Spinal cord (tissue), 10 donors: ENCODE results near the gene PCDHA1. TPM values are rescaled to one million over a fixed set of nuclear protein-coding genes. Genes with fewer than 3 reads are reported as not detected.

Experiments used
- DNase-seq, 6 donors: peaks; one replicate each; pipeline versions ENCODE4 v3.0.0 to v3.0.0-alpha.2; 2013 to 2015; ENCODE audit warnings: low spot score in 6 of 6, low read depth in 4 of 6
- H3K27ac ChIP-seq: one replicate; pipeline ENCODE4 v1.5.1; 2013; ENCODE audit warnings: low read depth, low read length, control low read depth
- H3K27me3 ChIP-seq: one replicate; pipeline ENCODE4 v1.6.1; 2013; ENCODE audit warnings: low read length; ENCODE audit not compliant: control insufficient read depth, insufficient read depth
- H3K36me3 ChIP-seq: one replicate; pipeline ENCODE4 v1.6.1; 2013; ENCODE audit warnings: low read length; ENCODE audit not compliant: control insufficient read depth, insufficient read depth
- H3K4me1 ChIP-seq: one replicate; pipeline ENCODE4 v1.6.1; 2013; ENCODE audit warnings: low read length; ENCODE audit not compliant: control insufficient read depth, insufficient read depth
- H3K4me3 ChIP-seq: one replicate; pipeline ENCODE4 v1.5.1; 2013; ENCODE audit warnings: low read depth, low read length, control low read depth
- H3K9me3 ChIP-seq: one replicate; pipeline ENCODE4 v1.6.1; 2013; ENCODE audit warnings: low read length; ENCODE audit not compliant: control insufficient read depth, insufficient read depth
- WGBS: methylation state at CpG from one replicate; pipeline ENCODE4 v1.1.5; 2013; ENCODE audit warnings: missing lambda C conversion rate; ENCODE audit not compliant: insufficient coverage; 5-methylcytosine and 5-hydroxymethylcytosine counted together
- polyA plus RNA-seq, 2 donors: library from polyadenylated mRNA; unstranded; fragments of 120-200 nt; gene quantifications; one replicate each; pipeline ENCODE4 v1.2.1, GENCODE V29; 2013; ENCODE audit not compliant: insufficient read length in 2 of 2
- total RNA-seq, 2 donors: library from RNA; depleted of rRNA in 1 of 2; stranded (reverse); fragments of 120-200 nt in 1 of 2; fragments of >200 nt in 1 of 2; gene quantifications; one replicate each; pipeline versions ENCODE4 v1.2.3 to v1.2.4, GENCODE V29; 2013 to 2014
- donor health status: healthy.

PCDHA1 gene
- total and polyA plus RNA-seq, 4 donors = 1.0 to 9.7 (median 5.5) TPM

GRCh38 chr5:141001446-141001843, 215.5 kb downstream of the PCDHA1 start:
- H3K27ac ChIP-seq = peak overlapping the region; percentile 60
- no peaks in the 10 kb centered on the region for H3K9me3 ChIP-seq
- H3K4me1 ChIP-seq = peaks cover 10% of the 10 kb centered on the region
- H3K36me3 ChIP-seq = no peaks in the 10 kb centered on the region
- H3K4me3 ChIP-seq = peak overlapping the region; percentile 46
- DNase-seq = peak in 4 of 6 donors; percentile 36 to 90 (median 58)
- no peaks in the 10 kb centered on the region for H3K27me3 ChIP-seq
- WGBS = 0% methylated on average over 6 of the region's 9 CpGs

- WGBS = under 1% methylated on average over 17 of the region's 19 CpGs
- Histone ChIP-seq H3K9me3 (no peaks in the 10 kb centered on the region), H3K4me3 (peak overlapping the region; percentile 46), H3K4me1 (peaks cover 10% of the 10 kb centered on the region), H3K27me3 (no peaks in the 10 kb centered on the region), H3K36me3 (no peaks in the 10 kb centered on the region), H3K27ac (peak overlapping the region; percentile 60)
- DNase-seq = peak; percentile 31 to 93 (median 52)
These were observed 216.1 kb downstream of the PCDHA1 start for GRCh38 chr5:141001844-141002604.

- Histone ChIP-seq H3K9me3 (no peaks in the 10 kb centered on the region), H3K4me1 (peaks cover 10% of the 10 kb centered on the region), H3K27me3 (no peaks in the 10 kb centered on the region), H3K36me3 (no peaks in the 10 kb centered on the region), H3K27ac (no peak overlapping the region), H3K4me3 (no peak overlapping the region)
- no peak for DNase-seq
- WGBS = 17% methylated on average over 1 of the region's 3 CpGs
These were observed 216.6 kb downstream of the PCDHA1 start for GRCh38 chr5:141002605-141002965.

GRCh38 chr5:141003031-141003430, 217.1 kb downstream of the PCDHA1 start:
- Histone ChIP-seq H3K9me3 (no peaks in the 10 kb centered on the region), H3K36me3 (no peaks in the 10 kb centered on the region), H3K4me1 (peaks cover 10% of the 10 kb centered on the region), H3K27me3 (no peaks in the 10 kb centered on the region), H3K4me3 (no peak overlapping the region), H3K27ac (no peak overlapping the region)
- no CpG with 5 or more reads among the region's 3 CpGs for WGBS
- no peak for DNase-seq

GRCh38 chr5:141003791-141004611, 218.1 kb downstream of the PCDHA1 start:
- peak in 1 of 6 donors; percentile 67 for DNase-seq
- Histone ChIP-seq H3K4me1 (peaks cover 10% of the 10 kb centered on the region), H3K36me3 (no peaks in the 10 kb centered on the region), H3K9me3 (no peaks in the 10 kb centered on the region), H3K27me3 (no peaks in the 10 kb centered on the region), H3K27ac (no peak overlapping the region), H3K4me3 (no peak overlapping the region)
- 28% methylated on average over 3 of the region's 4 CpGs for WGBS

GRCh38 chr5:141007791-141008190, 221.9 kb downstream of the PCDHA1 start:
- DNase-seq = no peak
- no peaks in the 10 kb centered on the region for H3K27me3 ChIP-seq
- H3K27ac ChIP-seq = no peak overlapping the region
- no peak overlapping the region for H3K4me3 ChIP-seq
- H3K4me1 ChIP-seq = no peaks in the 10 kb centered on the region
- peaks cover 5% of the 10 kb centered on the region for H3K36me3 ChIP-seq
- no peaks in the 10 kb centered on the region for H3K9me3 ChIP-seq

- H3K4me3 ChIP-seq = no peak overlapping the region
- no peaks in the 10 kb centered on the region for H3K9me3 ChIP-seq
- DNase-seq = no peak
- H3K27ac ChIP-seq = no peak overlapping the region
- H3K4me1 ChIP-seq = no peaks in the 10 kb centered on the region
- peaks cover 5% of the 10 kb centered on the region for H3K36me3 ChIP-seq
- no peaks in the 10 kb centered on the region for H3K27me3 ChIP-seq
- WGBS = 52% methylated on average over 11 of the region's 12 CpGs
These were observed 224.3 kb downstream of the PCDHA1 start for GRCh38 chr5:141010047-141010793.

GRCh38 chr5:141017943-141018342, 232.0 kb downstream of the PCDHA1 start:
- Histone ChIP-seq H3K4me3 (no peak overlapping the region), H3K9me3 (no peaks in the 10 kb centered on the region), H3K36me3 (no peaks in the 10 kb centered on the region), H3K27me3 (no peaks in the 10 kb centered on the region), H3K4me1 (no peaks in the 10 kb centered on the region), H3K27ac (no peak overlapping the region)
- no peak for DNase-seq

- H3K4me3 ChIP-seq = no peak overlapping the region
- H3K27me3 ChIP-seq = no peaks in the 10 kb centered on the region
- no peak for DNase-seq
- no peaks in the 10 kb centered on the region for H3K36me3 ChIP-seq
- WGBS = no CpG with 5 or more reads among the region's 1 CpG
- H3K4me1 ChIP-seq = no peaks in the 10 kb centered on the region
- no peaks in the 10 kb centered on the region for H3K9me3 ChIP-seq
- H3K27ac ChIP-seq = no peak overlapping the region
These were observed 236.4 kb downstream of the PCDHA1 start for GRCh38 chr5:141022384-141022783.
